Adrenal gland (tissue), 12 donors: ENCODE data around the gene ELAPOR1. TPM values are rescaled to one million over a fixed set of nuclear protein-coding genes. Genes with fewer than 3 reads are reported as not detected.

ENCODE experiments used
- DNase-seq, 7 donors: peaks; one replicate each; pipeline ENCODE4 v3.0.0-alpha.2; 2019 to 2020
- H3K27ac ChIP-seq, 5 donors: fragments of 200-600 bp; sonication (generic) in 4 of 5; 1 replicate in 3 of 5; 2 replicates in 2 of 5; pipeline versions ENCODE4 v1.5.1 to v1.8.0; 2016 to 2020; ENCODE audit warnings: mild to moderate bottlenecking in 1 of 5
- H3K27me3 ChIP-seq: fragments of 200-600 bp; 2 replicates; pipeline ENCODE4 v1.8.0; 2021
- H3K36me3 ChIP-seq, 2 donors: fragments of 200-600 bp; replicated peaks in 1 of 2; 1 replicate in 1 of 2; 2 replicates in 1 of 2; pipeline versions ENCODE4 v1.5.1 to v1.8.0; 2018 to 2022
- H3K4me1 ChIP-seq, 2 donors: fragments of 200-600 bp; replicated peaks in 1 of 2; 1 replicate in 1 of 2; 2 replicates in 1 of 2; pipeline versions ENCODE4 v1.5.1 to v1.8.0; 2018 to 2021
- H3K4me3 ChIP-seq, 4 donors: fragments of 200-600 bp; sonication (generic) in 3 of 4; one replicate each; pipeline ENCODE4 v1.5.1; 2016 to 2018
- H3K9me3 ChIP-seq, 3 donors: fragments of 200-600 bp; sonication (generic) in 1 of 3; replicated peaks in 1 of 3; 1 replicate in 2 of 3; 2 replicates in 1 of 3; pipeline versions ENCODE4 v1.5.1 to v1.8.0; 2016 to 2021
- CTCF ChIP-seq, 6 experiments: fragments of 450-650 bp in 4 of 6; fragments of 200-600 bp in 2 of 6; sonication (generic) in 1 of 6; IDR thresholded peaks; 1 replicate in 5 of 6; 2 replicates in 1 of 6; pipeline versions ENCODE4 v1.5.1 to v1.8.0; 2016 to 2021; ENCODE audit warnings: antibody characterized with exemption in 6 of 6, mild to moderate bottlenecking in 2 of 6, moderate library complexity in 1 of 6
- POLR2A ChIP-seq, 2 donors: fragments of 450-650 bp; IDR thresholded peaks; one replicate each; pipeline ENCODE4 v1.6.1; 2017; ENCODE audit warnings: antibody characterized with exemption in 2 of 2, mild to moderate bottlenecking in 2 of 2, moderate library complexity in 1 of 2
- WGBS, 4 donors: extraction: QIAGEN DNeasy Blood & Tissue Kit in 2 of 4; methylation state at CpG; one replicate each; pipeline versions ENCODE4 v1.1.5 to v1.1.7; 2013 to 2017; 5-methylcytosine and 5-hydroxymethylcytosine counted together
- intact Hi-C, 2 donors: fragments of 100-400 bp; cut with DNase I; formaldehyde crosslinking; loops; one replicate each; pipeline versions ENCODE4 v1.14.1 to v1.15.0; 2022 to 2023
- polyA plus RNA-seq, 3 donors: library from polyadenylated mRNA; stranded (reverse); fragments of 200-250 nt in 2 of 3; fragments of 350-450 nt in 1 of 3; fragmentation: Illumina TruSeq in 1 of 3; extraction: RNeasy Lipid Tissue Mini Kit (QIAGEN cat#74804) in 1 of 3; gene quantifications; one replicate each; pipeline ENCODE4 v1.2.3, GENCODE V29; 2013 to 2014
- total RNA-seq, 9 donors: library from RNA; depleted of rRNA in 4 of 9; stranded (reverse); fragments of >200 nt in 4 of 9; fragments of 120-200 nt in 1 of 9; fragmentation: NEBNext Ultra II Directional in 1 of 9; extraction: Animal tissue kit (Norgen Biotek cat#: 25700) in 1 of 9; gene quantifications; one replicate each; pipeline versions ENCODE4 v1.1.0 to v1.2.4, GENCODE V29; 2013 to 2023
- donor health status: healthy with polysubstance abuse.
- donor health status: Bipolar disorder and iron deficiency.
- donor health status: DM: yes; HTN: yes; CAD: no.
- donor health status: DM: no; HTN: no; CAD: no.
- donor health status: DM: no; HTN: no; CAD: no.
- donor health status: DM: yes; HTN: yes; CAD: no.

The ELAPOR1 gene
- total and polyA plus RNA-seq, 12 donors: 0.09 to 11.2 (median 1.6) TPM

GRCh38 chr1:109133002-109133706 is 19.2 kb downstream of the ELAPOR1 start:
- Histone ChIP-seq H3K4me3 (no peak overlapping the region), H3K27me3 (no peaks in the 10 kb centered on the region), H3K4me1 (no peaks in the 10 kb centered on the region), H3K36me3 (no peaks in the 10 kb centered on the region), H3K9me3 (no peaks in the 10 kb centered on the region), H3K27ac (no peak overlapping the region)
- intact Hi-C loops: no loop called here
- WGBS, 4 donors: 72 to 84% (median 76%) methylated on average over 4 of the region's 4 CpGs
- TF ChIP-seq POLR2A (IDR thresholded peaks at IDR 0.05) (no peak), CTCF (IDR thresholded peaks at IDR 0.05) (no peak)
- DNase-seq: no peak

- 45 to 69% (median 59%) methylated on average over 2 of the region's 2 CpGs for WGBS, 4 donors
- intact Hi-C loops: no loop called here
- H3K4me3 ChIP-seq: no peak overlapping the region
- no peaks in the 10 kb centered on the region for H3K36me3 ChIP-seq
- H3K4me1 ChIP-seq: no peaks in the 10 kb centered on the region
- H3K27ac ChIP-seq: no peak overlapping the region
- TF ChIP-seq CTCF (IDR thresholded peaks at IDR 0.05): no peak
- no peak for TF ChIP-seq POLR2A (IDR thresholded peaks at IDR 0.05)
- no peaks in the 10 kb centered on the region for H3K9me3 ChIP-seq
- peak in 2 of 7 donors; percentile 30 to 62 for DNase-seq
- H3K27me3 ChIP-seq: no peaks in the 10 kb centered on the region
These were observed 19.9 kb downstream of the ELAPOR1 start for GRCh38 chr1:109133815-109134214.

- intact Hi-C loops: no loop called here
- no peaks in the 10 kb centered on the region for H3K27me3 ChIP-seq
- H3K4me1 ChIP-seq: no peaks in the 10 kb centered on the region
- DNase-seq: peak in 1 of 7 donors; percentile 55
- no peaks in the 10 kb centered on the region for H3K36me3 ChIP-seq
- no peak overlapping the region for H3K4me3 ChIP-seq
- TF ChIP-seq CTCF (IDR thresholded peaks at IDR 0.05): no peak
- TF ChIP-seq POLR2A (IDR thresholded peaks at IDR 0.05): no peak
- WGBS, 4 donors: 62 to 75% (median 67%) methylated on average over 7 of the region's 7 CpGs
- H3K27ac ChIP-seq: no peak overlapping the region
- no peaks in the 10 kb centered on the region for H3K9me3 ChIP-seq
These were observed 20.5 kb downstream of the ELAPOR1 start for GRCh38 chr1:109134423-109134822.

- TF ChIP-seq POLR2A (IDR thresholded peaks at IDR 0.05) (no peak), CTCF (IDR thresholded peaks at IDR 0.05) (no peak)
- Histone ChIP-seq H3K4me1 (no peaks in the 10 kb centered on the region), H3K9me3 (no peaks in the 10 kb centered on the region), H3K27ac (no peak overlapping the region), H3K27me3 (no peaks in the 10 kb centered on the region), H3K36me3 (no peaks in the 10 kb centered on the region), H3K4me3 (no peak overlapping the region)
- 87 to 93% (median 90%) methylated on average over 3 of the region's 3 CpGs for whole genome bisulfite sequencing, 4 donors
- DNase-seq: no peak
- intact Hi-C loops: no loop called here
These were observed 22.0 kb downstream of the ELAPOR1 start for GRCh38 chr1:109135940-109136339.
